Measurements from ENCODE around the gene TALDO1.

- TF ChIP-seq MXI1 (IDR thresholded peaks at IDR 0.05; ENCODE audit: low read depth, low read length) (no peak), CTCF (IDR thresholded peaks at IDR 0.05) (peak; percentile 13; the same call in 1 of the 2 replicates), EZH2phosphoT487 (IDR thresholded peaks at IDR 0.05; ENCODE audit: borderline replicate concordance, low read depth) (no peak), RXRA (IDR thresholded peaks at IDR 0.05; ENCODE audit: borderline replicate concordance, low read depth) (no peak)
- TF ChIP-seq, protein P1, sequence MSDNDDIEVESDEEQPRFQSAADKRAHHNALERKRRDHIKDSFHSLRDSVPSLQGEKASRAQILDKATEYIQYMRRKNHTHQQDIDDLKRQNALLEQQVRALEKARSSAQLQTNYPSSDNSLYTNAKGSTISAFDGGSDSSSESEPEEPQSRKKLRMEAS (IDR thresholded peaks at IDR 0.05; ENCODE audit: low read depth), result no peak
These were observed 40.9 kb downstream of the TALDO1 start for GRCh38 chr11:788009-788640.

All from SK-N-SH (cell line).